ENCODE results near the gene MCMBP. TPM values are rescaled to one million over a fixed set of nuclear protein-coding genes. Genes with fewer than 3 reads are reported as not detected.
A peak's percentile ranks its signal among the peaks of the same experiment; 100 is the strongest.
"Not testable (repeated sequence)": the region's sequence is repeated elsewhere in the genome, so short reads cannot be mapped to it uniquely, and the experiment has no call there.

The MCMBP gene
- total RNA-seq, 2 experiments from 2014 or later, result 120 to 121 TPM

GRCh38 chr10:119891849-119892187, 19.2 kb upstream of the MCMBP start:
- Mint-ChIP-seq H3K36me3 (peaks cover 15% of the 10 kb centered on the region), H3K27ac (peak overlapping the region; percentile 97), H3K4me3 (peak overlapping the region; percentile 96), H3K4me1 (peaks cover 34% of the 10 kb centered on the region)
- H3K9me3 Mint-ChIP-seq, H3K27me3 Mint-ChIP-seq, DNase-seq: not testable (repeated sequence)

DNA sequence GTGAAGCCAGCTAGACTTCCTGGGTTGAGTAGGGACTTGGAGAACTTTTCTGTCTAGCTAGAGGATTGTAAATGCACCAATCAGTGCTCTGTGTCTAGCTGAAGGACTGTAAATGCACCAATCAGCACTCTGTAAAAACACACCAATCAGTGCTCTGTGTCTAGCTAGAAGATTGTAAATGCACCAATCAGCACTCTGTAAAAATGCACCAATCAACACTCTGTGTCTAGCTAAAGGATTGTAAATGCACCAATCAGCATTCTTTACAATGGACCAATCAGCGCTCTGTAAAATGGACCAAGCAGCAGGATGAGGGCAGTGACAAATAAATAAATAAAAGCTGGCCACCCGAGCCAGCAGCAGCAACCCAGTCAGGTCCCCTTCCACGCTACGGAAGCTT, 17.7 kb upstream of the MCMBP start:
- H3K27ac Mint-ChIP-seq, H3K4me3 Mint-ChIP-seq, H3K36me3 Mint-ChIP-seq, H3K9me3 Mint-ChIP-seq, DNase-seq, H3K27me3 Mint-ChIP-seq: not testable (repeated sequence)
- H3K4me1 Mint-ChIP-seq, result peaks cover 22% of the 10 kb centered on the region

DNA sequence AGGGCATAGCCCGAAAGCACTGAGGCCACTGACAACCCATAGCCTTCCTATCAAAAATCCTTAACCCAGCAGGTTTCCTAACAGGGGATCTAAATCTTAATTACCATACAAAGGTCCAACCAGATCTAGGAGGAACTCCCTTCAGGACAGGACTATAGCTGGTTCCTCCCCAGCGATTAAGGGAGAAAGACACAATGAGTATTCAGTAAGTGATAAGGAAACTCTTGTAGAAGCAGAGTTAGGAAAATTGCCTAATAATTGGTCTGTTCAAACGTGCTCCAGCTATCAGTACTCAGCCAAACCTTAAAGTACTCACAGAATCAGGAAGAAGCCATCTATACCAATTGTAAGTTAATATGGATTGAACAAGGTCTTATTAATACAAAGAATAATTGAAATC, 16.6 kb upstream of the MCMBP start:
- not testable (repeated sequence) for H3K9me3 Mint-ChIP-seq, H3K4me3 Mint-ChIP-seq, H3K27ac Mint-ChIP-seq, DNase-seq, H3K36me3 Mint-ChIP-seq, H3K27me3 Mint-ChIP-seq
- H3K4me1 Mint-ChIP-seq, result peaks cover 16% of the 10 kb centered on the region

DNA sequence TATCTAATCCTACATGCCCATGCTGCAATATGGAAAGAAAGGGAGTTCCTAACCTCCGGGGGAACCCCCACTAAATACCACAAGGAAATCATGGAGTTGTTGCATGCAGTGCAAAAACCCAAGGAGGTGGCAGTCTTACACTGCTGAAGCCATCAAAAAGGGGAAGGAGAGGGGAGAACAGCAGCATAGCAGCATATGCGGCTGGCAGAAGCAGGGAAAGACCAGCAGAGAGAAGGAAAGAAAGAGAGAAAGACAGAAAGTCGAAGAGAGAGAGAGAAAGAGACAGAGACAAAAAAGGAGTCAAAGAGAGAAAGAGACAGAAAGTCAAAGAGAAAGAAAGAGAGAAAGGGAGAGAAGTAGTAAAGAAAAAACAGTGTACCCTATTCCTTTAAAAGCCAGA, 16.1 kb upstream of the MCMBP start:
- not testable (repeated sequence) for DNase-seq, H3K27ac Mint-ChIP-seq, H3K36me3 Mint-ChIP-seq, H3K9me3 Mint-ChIP-seq, H3K4me3 Mint-ChIP-seq, H3K27me3 Mint-ChIP-seq
- peaks cover 11% of the 10 kb centered on the region for H3K4me1 Mint-ChIP-seq

DNA sequence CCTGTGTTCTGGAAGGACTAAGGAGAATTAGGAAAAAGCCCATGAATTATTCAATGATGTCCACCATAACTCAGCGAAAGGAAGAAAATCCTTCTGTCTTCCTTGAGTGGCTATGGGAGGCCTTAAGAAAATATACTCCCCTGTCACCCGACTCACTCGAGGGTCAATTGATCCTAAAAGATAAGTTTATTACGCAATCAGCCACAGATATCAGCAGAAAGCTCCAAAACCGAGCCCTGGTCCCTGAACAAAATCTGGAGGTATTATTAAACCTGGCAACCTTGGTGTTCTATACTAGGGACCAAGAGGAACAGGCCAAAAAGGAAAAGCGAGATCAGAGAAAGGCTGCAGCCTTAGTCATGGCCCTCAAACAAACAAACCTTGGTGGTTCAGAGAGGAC, 13.4 kb upstream of the MCMBP start:
- not testable (repeated sequence) for H3K27ac Mint-ChIP-seq

GRCh38 chr10:119883901-119884611, 11.4 kb upstream of the MCMBP start:
- H3K27me3 Mint-ChIP-seq, DNase-seq, H3K4me1 Mint-ChIP-seq, H3K9me3 Mint-ChIP-seq, H3K4me3 Mint-ChIP-seq, H3K27ac Mint-ChIP-seq, H3K36me3 Mint-ChIP-seq: not testable (repeated sequence)

More for the DNA sequence above, 13.4 kb upstream of the MCMBP start:
- H3K36me3 Mint-ChIP-seq, H3K4me3 Mint-ChIP-seq, H3K9me3 Mint-ChIP-seq, H3K27me3 Mint-ChIP-seq, DNase-seq, H3K4me1 Mint-ChIP-seq: not testable (repeated sequence)

DNA sequence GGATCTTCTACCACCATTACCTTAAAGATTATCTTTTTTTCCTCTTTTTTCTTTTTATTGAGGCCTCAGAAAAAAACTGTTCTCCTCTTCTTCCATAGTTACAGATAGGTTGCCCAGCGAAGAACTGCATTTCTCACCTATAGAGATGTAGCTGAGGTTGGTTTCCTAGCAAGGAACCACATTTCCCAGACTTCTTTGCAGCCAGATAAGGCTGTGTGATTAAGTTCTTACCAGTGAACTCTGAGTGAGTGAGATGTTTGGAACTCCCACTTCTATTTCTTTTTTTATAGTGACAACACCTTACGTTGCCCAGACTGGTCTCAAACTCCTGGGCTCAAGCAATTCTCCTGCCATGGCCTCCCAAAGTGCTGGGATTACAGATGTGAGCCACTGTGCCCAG, 5.9 kb upstream of the MCMBP start:
- Mint-ChIP-seq H3K4me3 (no peak overlapping the region), H3K27ac (no peak overlapping the region), H3K4me1 (peaks cover 5% of the 10 kb centered on the region), H3K27me3 (no peaks in the 10 kb centered on the region), H3K9me3 (no peaks in the 10 kb centered on the region), H3K36me3 (no peaks in the 10 kb centered on the region)
- no peak for DNase-seq

DNA sequence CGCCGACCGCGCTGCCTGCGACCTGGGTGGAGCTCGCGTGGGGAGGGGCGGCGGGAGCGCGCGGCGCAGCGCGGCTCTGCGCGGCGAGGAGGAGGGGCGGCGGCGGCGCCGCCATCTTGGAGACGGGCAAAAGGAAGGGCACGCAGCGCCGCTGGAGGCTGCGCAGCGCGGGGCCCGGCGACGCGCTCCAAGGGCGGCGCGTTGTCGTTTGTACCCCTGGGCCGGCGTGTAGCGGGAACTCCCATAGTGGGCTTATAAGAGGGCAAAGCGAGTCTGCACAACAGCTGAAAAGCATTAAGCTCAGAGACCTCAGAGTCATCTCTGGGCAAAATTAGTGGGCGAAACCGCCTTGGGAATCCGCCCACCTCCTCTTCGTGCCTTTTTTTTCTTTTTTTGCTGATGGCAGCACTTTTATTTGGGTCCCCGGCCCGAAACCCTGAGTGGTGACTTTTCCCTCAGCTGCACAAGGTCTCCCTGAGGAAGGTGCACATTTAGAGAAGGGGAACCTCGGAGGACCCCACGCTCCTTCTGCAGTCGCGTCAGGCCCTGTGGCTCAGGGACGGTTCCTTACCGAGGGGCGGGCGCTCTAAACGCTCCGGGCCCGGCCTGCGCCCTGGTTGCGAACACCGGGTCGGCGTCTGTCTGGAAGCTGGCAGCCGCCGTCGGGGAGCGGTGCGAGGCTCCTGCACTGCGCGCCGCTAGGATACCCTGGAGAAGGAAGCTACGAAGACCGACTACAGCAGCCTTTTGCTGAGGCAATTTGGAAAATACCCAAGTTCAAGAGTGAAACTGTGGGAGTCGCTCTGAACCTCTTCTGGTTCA, 428 bp upstream of the MCMBP start:
- Mint-ChIP-seq H3K27me3 (no peaks in the 10 kb centered on the region), H3K27ac (peak overlapping the region; percentile 86), H3K9me3 (no peaks in the 10 kb centered on the region), H3K36me3 (peaks cover 8% of the 10 kb centered on the region), H3K4me1 (peaks cover 27% of the 10 kb centered on the region), H3K4me3 (peak overlapping the region; percentile 77)
- peak; percentile 92 for DNase-seq

GRCh38 chr10:119871881-119872609, 598 bp downstream of the MCMBP start:
- Mint-ChIP-seq H3K36me3 (peaks cover 12% of the 10 kb centered on the region), H3K4me1 (peaks cover 33% of the 10 kb centered on the region), H3K27me3 (no peaks in the 10 kb centered on the region)

GRCh38 chr10:119869398-119869797, 3.2 kb downstream of the MCMBP start:
- peak overlapping the region; percentile 47 for H3K4me3 Mint-ChIP-seq
- peaks cover 39% of the 10 kb centered on the region for H3K4me1 Mint-ChIP-seq
- not testable (repeated sequence) for H3K9me3 Mint-ChIP-seq, DNase-seq, H3K27me3 Mint-ChIP-seq
- peak overlapping the region; percentile 31 for H3K27ac Mint-ChIP-seq
- H3K36me3 Mint-ChIP-seq, result peaks cover 35% of the 10 kb centered on the region

More at GRCh38 chr10:119871881-119872609, 598 bp downstream of the MCMBP start:
- peak; percentile 65 for DNase-seq
- Mint-ChIP-seq H3K27ac (peak overlapping the region; percentile 83), H3K9me3 (no peaks in the 10 kb centered on the region), H3K4me3 (peak overlapping the region; percentile 82)

- Mint-ChIP-seq H3K36me3 (peaks cover 43% of the 10 kb centered on the region), H3K4me3 (no peak overlapping the region), H3K27ac (no peak overlapping the region), H3K9me3 (peaks cover 10% of the 10 kb centered on the region), H3K27me3 (no peaks in the 10 kb centered on the region), H3K4me1 (peaks cover 42% of the 10 kb centered on the region)
- DNase-seq, result no peak
These were observed 5.3 kb downstream of the MCMBP start for GRCh38 chr10:119867317-119867716.

- no peaks in the 10 kb centered on the region for H3K27me3 Mint-ChIP-seq
- no peak overlapping the region for H3K4me3 Mint-ChIP-seq
- DNase-seq, result no peak
- H3K9me3 Mint-ChIP-seq, result peaks cover 10% of the 10 kb centered on the region
- peaks cover 47% of the 10 kb centered on the region for H3K4me1 Mint-ChIP-seq
- H3K27ac Mint-ChIP-seq, result no peak overlapping the region
- peaks cover 45% of the 10 kb centered on the region for H3K36me3 Mint-ChIP-seq
These were observed 6.9 kb downstream of the MCMBP start for GRCh38 chr10:119865699-119866240.

DNA sequence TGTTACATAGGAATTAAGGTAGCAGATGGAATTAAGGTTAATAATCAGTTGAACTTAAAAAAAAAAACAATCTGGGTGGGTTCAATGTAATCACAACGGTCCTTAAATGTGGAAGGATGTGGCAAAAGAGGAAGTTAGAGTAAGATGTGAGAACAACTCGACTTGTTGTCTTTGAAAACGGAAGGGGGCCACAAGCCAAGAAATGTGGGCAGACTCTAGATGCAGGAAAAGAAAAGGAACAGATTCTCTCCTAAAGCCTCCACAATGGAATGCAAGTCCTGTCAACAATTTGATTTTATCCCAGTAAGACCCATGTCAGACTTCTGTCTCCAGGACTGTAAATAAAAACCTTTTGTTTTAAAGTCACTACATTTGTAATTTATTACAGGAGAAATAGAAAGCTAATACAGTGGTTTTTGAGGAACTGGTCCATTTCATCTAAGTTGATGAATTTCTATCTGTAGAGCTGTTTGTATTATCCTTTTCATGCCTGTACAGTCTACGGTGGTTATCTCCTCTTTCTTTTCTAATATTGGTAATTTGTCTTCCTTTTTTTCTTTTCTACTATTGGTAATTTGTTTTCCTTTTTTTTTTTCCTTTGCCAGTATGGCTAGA, 8.6 kb downstream of the MCMBP start:
- H3K4me1 Mint-ChIP-seq, result peaks cover 45% of the 10 kb centered on the region
- H3K27me3 Mint-ChIP-seq, result no peaks in the 10 kb centered on the region
- H3K4me3 Mint-ChIP-seq, result no peak overlapping the region
- H3K9me3 Mint-ChIP-seq, result peaks cover 10% of the 10 kb centered on the region
- H3K27ac Mint-ChIP-seq, result peak overlapping the region; percentile 57
- no peak for DNase-seq
- peaks cover 44% of the 10 kb centered on the region for H3K36me3 Mint-ChIP-seq

GRCh38 chr10:119862524-119862923, 10.1 kb downstream of the MCMBP start:
- no peaks in the 10 kb centered on the region for H3K27me3 Mint-ChIP-seq
- no peak overlapping the region for H3K4me3 Mint-ChIP-seq
- peaks cover 10% of the 10 kb centered on the region for H3K9me3 Mint-ChIP-seq
- DNase-seq, result no peak
- H3K27ac Mint-ChIP-seq, result no peak overlapping the region
- peaks cover 40% of the 10 kb centered on the region for H3K4me1 Mint-ChIP-seq
- peaks cover 43% of the 10 kb centered on the region for H3K36me3 Mint-ChIP-seq
